Gastroesophageal sphincter (tissue), 4 donors: Measurements from ENCODE around the gene ANKRD31. TPM values are rescaled to one million over a fixed set of nuclear protein-coding genes. Genes with fewer than 3 reads are reported as not detected.
"Not testable (repeated sequence)": the region's sequence is repeated elsewhere in the genome, so short reads cannot be mapped to it uniquely, and the experiment has no call there.

Experiments
- ATAC-seq: fragments of 150-250 bp; one replicate; pipeline ENCODE4 v1.9.1; 2016; ENCODE audit warnings: mild to moderate bottlenecking, moderate library complexity
- H3K27ac ChIP-seq, 4 donors: fragments of 200-600 bp; sonication (generic) in 3 of 4; 1 replicate in 3 of 4; 2 replicates in 1 of 4; pipeline ENCODE4 v1.5.1; 2016 to 2019
- H3K27me3 ChIP-seq: fragments of 200-600 bp; sonication (generic); one replicate; pipeline ENCODE4 v1.5.1; 2019
- H3K36me3 ChIP-seq, 2 donors: fragments of 200-600 bp; sonication (generic); one replicate each; pipeline ENCODE4 v1.5.1; 2019; ENCODE audit warnings: control low read depth in 1 of 2
- H3K4me1 ChIP-seq, 3 donors: fragments of 200-600 bp; sonication (generic); 1 replicate in 2 of 3; 2 replicates in 1 of 3; pipeline ENCODE4 v1.5.1; 2016 to 2019; ENCODE audit warnings: control low read depth in 2 of 3
- H3K4me3 ChIP-seq, 2 donors: fragments of 200-600 bp; sonication (generic); one replicate each; pipeline ENCODE4 v1.5.1; 2019; ENCODE audit warnings: mild to moderate bottlenecking in 1 of 2, moderate library complexity in 1 of 2
- H3K9me3 ChIP-seq, 3 donors: fragments of 200-600 bp; sonication (generic); one replicate each; pipeline ENCODE4 v1.5.1; 2017 to 2019; ENCODE audit warnings: control low read depth in 2 of 3
- EP300 ChIP-seq: sonication (generic); formaldehyde crosslinking; IDR thresholded peaks from one replicate; pipeline ENCODE4 v1.6.1; 2017; ENCODE audit warnings: antibody characterized with exemption, mild to moderate bottlenecking
- POLR2A ChIP-seq, 2 donors: fragments of 450-650 bp; IDR thresholded peaks; one replicate each; pipeline ENCODE4 v1.6.1; 2017; ENCODE audit warnings: antibody characterized with exemption in 2 of 2, mild to moderate bottlenecking in 2 of 2, moderate library complexity in 1 of 2
- POLR2AphosphoS5 ChIP-seq: sonication (generic); formaldehyde crosslinking; IDR thresholded peaks from one replicate; pipeline ENCODE4 v1.6.1; 2017; ENCODE audit warnings: antibody characterized with exemption
- WGBS, 2 donors: methylation state at CpG; one replicate each; pipeline ENCODE4 v1.1.5; 2018; ENCODE audit warnings: low coverage in 1 of 2; 5-methylcytosine and 5-hydroxymethylcytosine counted together
- total RNA-seq, 4 donors: library from RNA; depleted of rRNA; stranded (reverse); fragments of >200 nt; gene quantifications; one replicate each; pipeline ENCODE4 v1.1.0, GENCODE V29; 2016
- TF ChIP-seq, protein P1 (sequence below), 4 experiments: fragments of 200-600 bp in 2 of 4; fragments of 450-650 bp in 2 of 4; sonication (generic) in 1 of 4; IDR thresholded peaks; one replicate each; pipeline ENCODE4 v1.5.1; 2017 to 2019; ENCODE audit warnings: antibody characterized with exemption in 4 of 4, mild to moderate bottlenecking in 2 of 4, moderate library complexity in 2 of 4

Gene ANKRD31
- total RNA-seq, 4 donors from 2014 or later: 0.16 to 0.27 (median 0.23) TPM; not detected in 1

DNA sequence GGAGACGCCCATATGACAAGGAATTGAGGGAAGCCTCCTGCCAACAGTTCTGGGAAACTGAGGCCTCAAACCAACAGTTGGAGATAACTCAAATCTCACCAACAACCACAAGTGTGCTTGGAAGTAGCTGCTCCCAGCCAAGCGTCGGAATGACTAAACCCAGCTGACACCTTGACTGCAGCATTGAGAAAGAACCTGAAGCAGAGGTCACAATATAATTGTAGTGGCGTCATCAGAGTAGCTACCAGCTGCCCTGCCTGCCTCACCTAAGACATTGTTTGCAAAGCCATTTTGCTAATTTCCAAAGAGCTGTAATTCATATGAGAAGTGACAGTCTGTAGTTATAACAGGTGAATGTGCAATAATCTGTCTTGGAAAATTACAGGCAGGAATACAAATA lies 40.8 kb upstream of the ANKRD31 start:
- no peaks in the 10 kb centered on the region for H3K9me3 ChIP-seq
- H3K27ac ChIP-seq: no peak overlapping the region
- WGBS, 2 donors: 64 to 76% methylated on average over 2 of the region's 4 CpGs
- H3K4me1 ChIP-seq: no peaks in the 10 kb centered on the region
- no peaks in the 10 kb centered on the region for H3K36me3 ChIP-seq
- ATAC-seq: no peak
- no peak for TF ChIP-seq EP300
- TF ChIP-seq POLR2A (IDR thresholded peaks at IDR 0.05): no peak
- no peak for TF ChIP-seq POLR2AphosphoS5
- TF ChIP-seq, protein P1, sequence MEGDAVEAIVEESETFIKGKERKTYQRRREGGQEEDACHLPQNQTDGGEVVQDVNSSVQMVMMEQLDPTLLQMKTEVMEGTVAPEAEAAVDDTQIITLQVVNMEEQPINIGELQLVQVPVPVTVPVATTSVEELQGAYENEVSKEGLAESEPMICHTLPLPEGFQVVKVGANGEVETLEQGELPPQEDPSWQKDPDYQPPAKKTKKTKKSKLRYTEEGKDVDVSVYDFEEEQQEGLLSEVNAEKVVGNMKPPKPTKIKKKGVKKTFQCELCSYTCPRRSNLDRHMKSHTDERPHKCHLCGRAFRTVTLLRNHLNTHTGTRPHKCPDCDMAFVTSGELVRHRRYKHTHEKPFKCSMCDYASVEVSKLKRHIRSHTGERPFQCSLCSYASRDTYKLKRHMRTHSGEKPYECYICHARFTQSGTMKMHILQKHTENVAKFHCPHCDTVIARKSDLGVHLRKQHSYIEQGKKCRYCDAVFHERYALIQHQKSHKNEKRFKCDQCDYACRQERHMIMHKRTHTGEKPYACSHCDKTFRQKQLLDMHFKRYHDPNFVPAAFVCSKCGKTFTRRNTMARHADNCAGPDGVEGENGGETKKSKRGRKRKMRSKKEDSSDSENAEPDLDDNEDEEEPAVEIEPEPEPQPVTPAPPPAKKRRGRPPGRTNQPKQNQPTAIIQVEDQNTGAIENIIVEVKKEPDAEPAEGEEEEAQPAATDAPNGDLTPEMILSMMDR (IDR thresholded peaks at IDR 0.05): no peak
- H3K27me3 ChIP-seq: no peaks in the 10 kb centered on the region
- no peak overlapping the region for H3K4me3 ChIP-seq

GRCh38 chr5:75275756-75276155 lies 39.1 kb upstream of the ANKRD31 start:
- Histone ChIP-seq H3K36me3 (no peaks in the 10 kb centered on the region), H3K27ac (no peak overlapping the region), H3K4me3 (no peak overlapping the region), H3K9me3 (no peaks in the 10 kb centered on the region), H3K4me1 (no peaks in the 10 kb centered on the region), H3K27me3 (no peaks in the 10 kb centered on the region)
- ATAC-seq: no peak
- TF ChIP-seq, protein P1 (IDR thresholded peaks at IDR 0.05): no peak
- TF ChIP-seq POLR2AphosphoS5 (no peak), EP300 (no peak), POLR2A (IDR thresholded peaks at IDR 0.05) (no peak)
- WGBS, 2 donors: 60 to 74% methylated on average over 3 of the region's 3 CpGs

GRCh38 chr5:75275147-75275546 lies 38.5 kb upstream of the ANKRD31 start:
- no peak for ATAC-seq
- WGBS, 2 donors: 50% methylated on average over 1 of the region's 1 CpG; no CpG with 5 or more reads in 1 of the 2 donors
- Histone ChIP-seq H3K9me3 (no peaks in the 10 kb centered on the region), H3K4me1 (no peaks in the 10 kb centered on the region), H3K4me3 (no peak overlapping the region), H3K27ac (no peak overlapping the region), H3K27me3 (no peaks in the 10 kb centered on the region), H3K36me3 (no peaks in the 10 kb centered on the region)
- TF ChIP-seq EP300 (no peak), POLR2A (IDR thresholded peaks at IDR 0.05) (no peak)

GRCh38 chr5:75274486-75274885 lies 37.8 kb upstream of the ANKRD31 start:
- Histone ChIP-seq H3K27me3 (no peaks in the 10 kb centered on the region), H3K4me3 (no peak overlapping the region), H3K4me1 (no peaks in the 10 kb centered on the region), H3K27ac (no peak overlapping the region), H3K36me3 (no peaks in the 10 kb centered on the region), H3K9me3 (no peaks in the 10 kb centered on the region)
- TF ChIP-seq POLR2AphosphoS5: no peak
- WGBS, 2 donors: 60 to 80% methylated on average over 1 of the region's 1 CpG
- no peak for ATAC-seq

DNA sequence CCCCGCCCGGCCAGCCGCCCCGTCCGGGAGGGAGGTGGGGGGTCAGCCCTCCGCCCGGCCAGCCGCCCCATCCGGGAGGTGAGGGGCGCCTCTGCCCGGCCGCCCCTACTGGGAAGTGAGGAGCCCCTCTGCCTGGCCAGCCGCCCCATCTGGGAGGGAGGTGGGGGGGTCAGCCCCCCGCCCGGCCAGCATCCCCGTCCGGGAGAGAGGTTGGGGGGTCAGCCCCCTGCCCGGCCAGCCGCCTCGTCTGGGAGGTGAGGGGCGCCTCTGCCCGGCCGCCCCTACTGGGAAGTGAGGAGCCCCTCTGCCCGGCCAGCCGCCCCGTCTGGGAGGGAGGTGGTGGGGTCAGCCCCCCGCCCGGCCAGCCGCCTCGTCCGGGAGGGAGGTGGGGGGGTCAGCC lies 33.9 kb upstream of the ANKRD31 start:
- not testable (repeated sequence) for H3K27me3 ChIP-seq, H3K4me1 ChIP-seq, ATAC-seq, H3K36me3 ChIP-seq, H3K9me3 ChIP-seq, H3K27ac ChIP-seq, H3K4me3 ChIP-seq
- WGBS, 2 donors: no CpG with 5 or more reads among the region's 31 CpGs

DNA sequence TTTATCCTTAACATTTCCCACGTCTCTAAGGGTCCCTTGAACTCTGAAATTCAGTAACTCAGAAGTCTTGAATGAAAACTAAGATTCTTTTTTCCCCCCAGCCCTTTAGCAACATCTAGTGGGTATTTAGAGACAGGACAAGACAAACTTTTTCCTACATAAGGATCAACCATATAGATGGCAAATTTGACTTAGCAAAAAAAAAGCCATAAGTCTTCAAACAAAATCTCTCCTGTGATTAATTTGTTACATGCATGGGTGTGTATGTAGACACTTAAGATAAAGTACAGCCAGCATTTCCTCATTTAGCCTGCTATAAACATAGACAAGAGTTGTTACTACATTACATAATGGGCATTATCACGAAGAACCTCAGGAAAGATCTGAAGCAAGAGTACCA lies 29.1 kb upstream of the ANKRD31 start:
- WGBS, 2 donors: 20 to 27% methylated on average over 2 of the region's 2 CpGs
- Histone ChIP-seq H3K4me3 (no peak overlapping the region), H3K4me1 (no peaks in the 10 kb centered on the region), H3K27me3 (no peaks in the 10 kb centered on the region), H3K27ac (no peak overlapping the region), H3K9me3 (no peaks in the 10 kb centered on the region), H3K36me3 (no peaks in the 10 kb centered on the region)
- ATAC-seq: no peak
- no peak for TF ChIP-seq POLR2A (IDR thresholded peaks at IDR 0.05)
- TF ChIP-seq, protein P1 (IDR thresholded peaks at IDR 0.05): peak in 3 of 4 experiments; percentile 7 to 49 (median 16)

DNA sequence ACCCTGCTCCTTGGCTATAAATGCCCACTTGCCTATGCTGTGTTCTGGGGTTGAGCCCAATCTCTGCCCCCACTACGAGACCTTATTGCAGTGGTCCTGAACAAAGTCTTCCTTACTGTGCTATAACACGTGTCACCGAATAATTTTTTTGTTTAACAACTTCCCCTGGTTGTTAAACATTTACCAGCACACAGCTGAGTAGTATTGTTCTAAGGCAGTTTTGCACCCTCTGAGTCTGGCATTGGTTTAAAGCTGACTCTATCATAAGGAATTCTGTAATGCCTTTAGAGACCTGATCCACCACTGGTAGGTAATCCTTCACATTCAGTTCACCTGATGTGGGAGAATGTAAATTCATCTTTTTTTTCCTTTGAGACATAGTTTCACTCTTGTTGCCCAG lies 25.6 kb upstream of the ANKRD31 start:
- Histone ChIP-seq H3K4me3 (no peak overlapping the region), H3K27ac (no peak overlapping the region), H3K9me3 (no peaks in the 10 kb centered on the region), H3K27me3 (no peaks in the 10 kb centered on the region), H3K4me1 (no peaks in the 10 kb centered on the region), H3K36me3 (no peaks in the 10 kb centered on the region)
- TF ChIP-seq, protein P1 (IDR thresholded peaks at IDR 0.05): no peak
- no peak for TF ChIP-seq POLR2AphosphoS5
- no peak for TF ChIP-seq POLR2A (IDR thresholded peaks at IDR 0.05)
- TF ChIP-seq EP300: no peak
- whole genome bisulfite sequencing, 2 donors: 64 to 92% methylated on average over 3 of the region's 3 CpGs
- ATAC-seq: no peak
